ENCODE data around the gene PNMT. TPM values are rescaled to one million over a fixed set of nuclear protein-coding genes. Genes with fewer than 3 reads are reported as not detected.

PNMT gene
- total and polyA plus RNA-seq, 2 of the 13 experiments (the other 11 are each of a cell fraction or from before 2014, with no cell fraction given) = 0.25 TPM; not detected in 1

DNA sequence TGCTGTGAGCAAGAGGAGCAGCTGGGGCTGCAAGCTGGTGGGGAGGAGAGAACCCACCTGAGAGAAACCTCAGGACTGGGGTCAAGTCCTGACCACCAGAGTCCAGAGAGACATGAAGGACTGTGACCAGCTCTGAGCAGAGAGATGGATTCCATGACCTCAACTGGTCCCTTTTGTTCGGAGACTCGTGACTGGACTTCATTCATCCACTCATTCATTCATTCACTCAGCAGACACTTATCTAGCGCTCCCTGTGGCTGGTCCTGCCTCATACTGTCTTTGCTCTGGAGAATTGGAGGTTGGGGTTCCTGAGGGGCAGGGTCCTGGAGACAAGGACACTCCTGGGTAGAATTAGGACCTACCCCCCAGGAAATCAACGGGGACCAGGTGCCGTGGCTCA is 35.7 kb downstream of the PNMT start (continued):
- TF ChIP-seq ZNF850 (CRISPR knock-in tag; conservative IDR thresholded peaks at IDR 0.05) = no peak
- TF ChIP-seq, protein P1, sequence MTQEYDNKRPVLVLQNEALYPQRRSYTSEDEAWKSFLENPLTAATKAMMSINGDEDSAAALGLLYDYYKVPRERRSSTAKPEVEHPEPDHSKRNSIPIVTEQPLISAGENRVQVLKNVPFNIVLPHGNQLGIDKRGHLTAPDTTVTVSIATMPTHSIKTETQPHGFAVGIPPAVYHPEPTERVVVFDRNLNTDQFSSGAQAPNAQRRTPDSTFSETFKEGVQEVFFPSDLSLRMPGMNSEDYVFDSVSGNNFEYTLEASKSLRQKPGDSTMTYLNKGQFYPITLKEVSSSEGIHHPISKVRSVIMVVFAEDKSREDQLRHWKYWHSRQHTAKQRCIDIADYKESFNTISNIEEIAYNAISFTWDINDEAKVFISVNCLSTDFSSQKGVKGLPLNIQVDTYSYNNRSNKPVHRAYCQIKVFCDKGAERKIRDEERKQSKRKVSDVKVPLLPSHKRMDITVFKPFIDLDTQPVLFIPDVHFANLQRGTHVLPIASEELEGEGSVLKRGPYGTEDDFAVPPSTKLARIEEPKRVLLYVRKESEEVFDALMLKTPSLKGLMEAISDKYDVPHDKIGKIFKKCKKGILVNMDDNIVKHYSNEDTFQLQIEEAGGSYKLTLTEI (CRISPR knock-in tag; conservative IDR thresholded peaks at IDR 0.05) = no peak
- TF ChIP-seq MAZ (IDR thresholded peaks at IDR 0.05; ENCODE audit: borderline replicate concordance, low read depth, low read length) = no peak
- TF ChIP-seq MAZ (CRISPR knock-in tag; IDR thresholded peaks at IDR 0.05; ENCODE audit: low read depth) = no peak; the same call in 1 of the 2 replicates
- TF ChIP-seq BORCS8-MEF2B (CRISPR knock-in tag; IDR thresholded peaks at IDR 0.05) = no peak
- no peak for TF ChIP-seq MLXIP (CRISPR knock-in tag; IDR thresholded peaks at IDR 0.05; ENCODE audit: borderline replicate concordance)
- TF ChIP-seq RFX5 (IDR thresholded peaks at IDR 0.05; ENCODE audit: low read depth, low read length) = no peak
- TF ChIP-seq ZNF24 (IDR thresholded peaks at IDR 0.05) = 0 out of 2 replicates have a peak, but pooled peaks have one; percentile 54
- TF ChIP-seq MAFK (conservative IDR thresholded peaks at IDR 0.05 in 1 of 2, IDR thresholded peaks at IDR 0.05 in 1 of 2; ENCODE audit: low read length in 2 of 2) = no peak
- TF ChIP-seq TMF1 (CRISPR knock-in tag; IDR thresholded peaks at IDR 0.05; ENCODE audit: low read depth) = no peak
- no peak for TF ChIP-seq DMTF1 (CRISPR knock-in tag; IDR thresholded peaks at IDR 0.05)
- TF ChIP-seq ZNF460 (CRISPR knock-in tag; IDR thresholded peaks at IDR 0.05; ENCODE audit: borderline replicate concordance) = no peak
- TF ChIP-seq ZBTB7B (CRISPR knock-in tag; IDR thresholded peaks at IDR 0.05) = no peak
- TF ChIP-seq CREBL2 (CRISPR knock-in tag; IDR thresholded peaks at IDR 0.05; ENCODE audit: borderline replicate concordance) = no peak
- no peak for TF ChIP-seq JARID2 (CRISPR knock-in tag; IDR thresholded peaks at IDR 0.05; ENCODE audit: insufficient replicate concordance)
- 0 out of 2 replicates have a peak, but pooled peaks have one; percentile 27 for TF ChIP-seq HOXA5 (CRISPR knock-in tag; IDR thresholded peaks at IDR 0.05)
- no peak for TF ChIP-seq PITX1 (CRISPR knock-in tag; IDR thresholded peaks at IDR 0.05)
- TF ChIP-seq DMAP1 (CRISPR knock-in tag; IDR thresholded peaks at IDR 0.05) = 0 out of 2 replicates have a peak, but pooled peaks have one; percentile 6
- no peak for TF ChIP-seq TARDBP (CRISPR knock-in tag; IDR thresholded peaks at IDR 0.05)
- TF ChIP-seq SRSF9 (IDR thresholded peaks at IDR 0.05; ENCODE audit: borderline replicate concordance, insufficient read depth, low read depth, low read length, poor library complexity, severe bottlenecking) = no peak
- 0 out of 2 replicates have a peak, but pooled peaks have one; percentile 15 for TF ChIP-seq DR1 (CRISPR knock-in tag; IDR thresholded peaks at IDR 0.05)
- TF ChIP-seq STAT5B (CRISPR knock-in tag; IDR thresholded peaks at IDR 0.05) = no peak
- 0 out of 4 replicates have a peak, but pooled peaks of 1 of the 2 experiments have one; percentile 18 for TF ChIP-seq NR2F1 (CRISPR knock-in tag; IDR thresholded peaks at IDR 0.05)
